GM10248 (cell line): Measurements from ENCODE around the gene ACVR2B.
A peak's percentile ranks its signal among the peaks of the same experiment; 100 is the strongest.

ENCODE experiments used
- CTCF ChIA-PET: fragments of 300-600 bp; sonication (Branson Sonifier 250); formaldehyde crosslinking; extraction: SDS; loops from one replicate; lab custom pipeline; 2021; ENCODE audit warnings: antibody characterized with exemption; lab: Yijun Ruan, JAX
- POLR2A ChIA-PET: fragments of 350-650 bp; sonication (Branson Sonifier 250); formaldehyde crosslinking; extraction: SDS; loops from one replicate; lab custom pipeline; 2020; ENCODE audit warnings: antibody characterized with exemption; lab: Yijun Ruan, JAX
- DNase-seq: peaks from one replicate; pipeline ENCODE4 v3.0.0; 2012; ENCODE audit errors: extremely low spot score
- CTCF ChIP-seq: IDR thresholded peaks from 2 replicates; pipeline ENCODE4 v1.5.1; 2012; ENCODE audit warnings: mild to moderate bottlenecking, low read depth; ENCODE audit errors: extremely low read depth, missing control alignments, control extremely low read depth

The ACVR2B gene

GRCh38 chr3:38488949-38489348, 35.3 kb downstream of the ACVR2B start:
- POLR2A ChIA-PET: no interaction called here
- no peak for TF ChIP-seq CTCF
- CTCF ChIA-PET: interaction anchor here (1.4 to 4.1 kb wide), 3 partner anchors 9 to 167 kb away, joined by 3 to 22 read pairs (median 12); no protein-coding TSS in a partner anchor
- no peak for DNase-seq

- ChIA-PET CTCF (interaction anchor here (1.1 to 4.1 kb wide), 5 partner anchors 8 to 515 kb away, joined by 3 to 22 read pairs (median 4); no protein-coding TSS in a partner anchor), POLR2A (no interaction called here)
- TF ChIP-seq CTCF: no peak
- DNase-seq: no peak
Measured at GRCh38 chr3:38489766-38490165, 36.1 kb downstream of the ACVR2B start.

GRCh38 chr3:38490281-38491030, 36.8 kb downstream of the ACVR2B start:
- TF ChIP-seq CTCF: no peak
- no peak for DNase-seq
- ChIA-PET CTCF (interaction anchor here (1.1 to 4.1 kb wide), 5 partner anchors 9 to 516 kb away, joined by 3 to 22 read pairs (median 4); no protein-coding TSS in a partner anchor), POLR2A (no interaction called here)

- TF ChIP-seq CTCF: no peak
- POLR2A ChIA-PET: no interaction called here
- no peak for DNase-seq
- CTCF ChIA-PET: interaction anchor here (1.8 to 4.1 kb wide), 4 partner anchors 9 to 144 kb away, joined by 4 to 22 read pairs (median 12); partner anchors contain the start of gene XYLB
Measured at GRCh38 chr3:38491215-38491614, 37.5 kb downstream of the ACVR2B start.

DNA sequence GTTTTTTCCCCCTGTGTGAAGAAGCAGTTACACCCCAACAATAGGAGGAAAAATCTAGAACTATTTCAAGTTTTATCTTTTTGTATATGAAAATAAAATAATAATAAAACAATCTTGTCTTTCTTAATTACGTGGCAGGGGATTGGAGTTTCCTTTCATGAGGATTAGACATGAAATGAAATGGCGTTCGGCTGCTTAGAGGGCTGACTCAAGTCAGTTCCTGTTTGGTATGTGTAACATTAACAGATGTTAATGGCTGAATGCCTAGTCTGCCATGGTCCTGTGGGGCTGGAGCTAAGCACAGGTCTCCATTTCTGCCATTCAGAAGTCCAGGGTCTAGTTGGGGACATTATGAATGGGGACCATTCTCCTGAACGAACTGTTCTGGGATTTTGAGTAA, 39.3 kb downstream of the ACVR2B start:
- DNase-seq: no peak
- no peak for TF ChIP-seq CTCF
- CTCF ChIA-PET: interaction anchor here (1.0 to 3.0 kb wide), 5 partner anchors 8 to 158 kb away, joined by 3 to 17 read pairs (median 4); no protein-coding TSS in a partner anchor
- POLR2A ChIA-PET: no interaction called here

- TF ChIP-seq CTCF: peak; percentile 92
- CTCF ChIA-PET: interaction anchor here (0.7 to 4.5 kb wide), 26 partner anchors 9 to 555 kb away, joined by 3 to 50 read pairs (median 4); partner anchors contain the start of gene XYLB
- DNase-seq: peak; percentile 99
- POLR2A ChIA-PET: interaction anchor here (0.7 kb wide), 1 partner anchor 17 kb away, joined by 3 read pairs; no protein-coding TSS in a partner anchor
Measured at GRCh38 chr3:38496131-38496910, 42.6 kb downstream of the ACVR2B start, which contains the start of gene EXOG. EXOG (plus strand) TSS chr3:38496340; CDS start chr3:38496368, 28 bp downstream.
